K562 (cell line): Measurements from ENCODE around the gene MAPK13.

ENCODE experiments used
- CBX1 ChIP-seq: sonication (generic); IDR thresholded peaks from 2 replicates; pipeline ENCODE4 v1.6.1; 2016; ENCODE audit warnings: antibody characterized with exemption, low read depth, mild to moderate bottlenecking
- FOXP4 ChIP-seq: sonication (generic); formaldehyde crosslinking; IDR thresholded peaks from 2 replicates; pipeline ENCODE4 v1.8.0; 2022; ENCODE audit warnings: mild to moderate bottlenecking, missing genetic modification reagents, borderline replicate concordance
- JUNB ChIP-seq: fragments of 450-650 bp; formaldehyde crosslinking; conservative IDR thresholded peaks from 2 replicates; pipeline ENCODE4 v1.4.0; 2020; ENCODE audit warnings: mild to moderate bottlenecking
- POLR2A ChIP-seq: fragments of 450-650 bp; conservative IDR thresholded peaks from 2 replicates; pipeline ENCODE4 v1.6.1; 2016
- RCOR1 ChIP-seq, 2 experiments: IDR thresholded peaks; 2 replicates each; pipeline ENCODE4 v1.6.1; 2012; ENCODE audit warnings: low read depth in 2 of 2, low read length in 2 of 2, borderline replicate concordance in 1 of 2, improper control_type of control experiment in 1 of 2
- RFX5 ChIP-seq: IDR thresholded peaks from 2 replicates; pipeline ENCODE4 v1.6.1; 2011; ENCODE audit warnings: low read depth, mild to moderate bottlenecking, improper control_type of control experiment, low read length
- ZFP30 ChIP-seq: fragments of 250-450 bp; sonication (Bioruptor Pico); IDR thresholded peaks from 2 replicates; pipeline ENCODE4 v1.8.0; 2022; ENCODE audit warnings: moderate library complexity, mild to moderate bottlenecking, inconsistent platforms, borderline replicate concordance
- ZZZ3 ChIP-seq: fragments of 450-650 bp; IDR thresholded peaks from 2 replicates; pipeline ENCODE4 v1.6.1; 2016; ENCODE audit warnings: antibody characterized with exemption, mild to moderate bottlenecking, moderate library complexity

DNA sequence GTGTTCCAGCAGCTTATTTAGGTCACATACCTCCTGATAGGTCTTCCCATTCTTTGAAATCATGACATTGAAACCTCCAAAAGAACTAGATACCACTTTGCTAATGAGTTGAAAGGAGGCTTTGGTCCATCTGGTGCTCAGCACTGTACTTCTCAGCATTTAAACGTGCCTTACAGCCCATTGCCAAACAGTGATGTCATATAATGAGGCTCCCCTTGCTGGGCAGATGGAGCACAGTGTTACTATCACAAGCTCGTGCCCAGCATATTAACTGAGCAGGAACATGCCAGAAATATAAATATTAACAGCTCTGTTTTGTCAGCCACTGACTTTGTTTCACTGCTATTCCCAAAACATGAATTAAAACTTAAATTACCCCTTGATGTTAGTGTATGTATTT, 25.5 kb upstream of the MAPK13 start:
- TF ChIP-seq JUNB (CRISPR knock-in tag) (no peak), ZZZ3 (no peak), CBX1 (no peak), ZFP30 (CRISPR knock-in tag) (no peak), RFX5 (no peak), POLR2A (no peak), RCOR1 (IDR thresholded peaks at IDR 0.05; ENCODE audit: borderline replicate concordance in 1 of 2, low read depth in 2 of 2, low read length in 2 of 2) (no peak), FOXP4 (CRISPR knock-in tag) (no peak)
